Esophagus squamous epithelium (tissue), 5 donors: ENCODE results near the gene BEND5. TPM values are rescaled to one million over a fixed set of nuclear protein-coding genes. Genes with fewer than 3 reads are reported as not detected.

ENCODE experiments used
- DNase-seq: peaks from one replicate; lab custom pipeline; 2025; lab: John Stamatoyannopoulos, UW
- H3K27ac ChIP-seq, 4 donors: fragments of 200-600 bp; sonication (generic); one replicate each; pipeline ENCODE4 v1.5.1; 2016 to 2019; ENCODE audit warnings: mild to moderate bottlenecking in 1 of 4
- H3K27me3 ChIP-seq, 4 donors: fragments of 200-600 bp; sonication (generic); 1 replicate in 3 of 4; 2 replicates in 1 of 4; pipeline versions ENCODE4 v1.5.1 to v1.6.0; 2017 to 2021; ENCODE audit warnings: antibody characterized with exemption in 1 of 4
- H3K36me3 ChIP-seq, 3 donors: fragments of 200-600 bp; sonication (generic); one replicate each; pipeline ENCODE4 v1.5.1; 2016 to 2019
- H3K4me1 ChIP-seq, 3 donors: fragments of 200-600 bp; sonication (generic); one replicate each; pipeline ENCODE4 v1.5.1; 2017 to 2019
- H3K4me3 ChIP-seq, 4 donors: fragments of 200-600 bp; sonication (generic); 1 replicate in 3 of 4; 2 replicates in 1 of 4; pipeline ENCODE4 v1.5.1; 2016 to 2019; ENCODE audit warnings: mild to moderate bottlenecking in 2 of 4, moderate library complexity in 1 of 4
- H3K9me3 ChIP-seq, 3 donors: fragments of 200-600 bp; sonication (generic); one replicate each; pipeline ENCODE4 v1.5.1; 2016 to 2019
- POLR2A ChIP-seq, 4 donors: fragments of 450-650 bp; IDR thresholded peaks; one replicate each; pipeline ENCODE4 v1.6.1; 2017; ENCODE audit warnings: antibody characterized with exemption in 4 of 4, mild to moderate bottlenecking in 4 of 4, moderate library complexity in 3 of 4
- WGBS, 2 donors: methylation state at CpG; one replicate each; pipeline ENCODE4 v1.1.5; 2018; 5-methylcytosine and 5-hydroxymethylcytosine counted together
- intact Hi-C: fragments of 100-400 bp; cut with DNase I; formaldehyde crosslinking; loops from one replicate; pipeline ENCODE4 v1.15.0; 2022
- total RNA-seq, 4 donors: library from RNA; depleted of rRNA; stranded (reverse); fragments of >200 nt; gene quantifications; one replicate each; pipeline ENCODE4 v1.1.0, GENCODE V29; 2016
- TF ChIP-seq, protein P1 (sequence below), 6 experiments: fragments of 450-650 bp in 4 of 6; fragments of 200-600 bp in 2 of 6; sonication (generic) in 2 of 6; IDR thresholded peaks; one replicate each; pipeline ENCODE4 v1.5.1; 2016 to 2019; ENCODE audit warnings: antibody characterized with exemption in 6 of 6, mild to moderate bottlenecking in 4 of 6, moderate library complexity in 4 of 6
- donor health status: DM: yes; HTN: yes; CAD: no.

The BEND5 gene
- total RNA-seq, 4 donors from 2014 or later, result 1.8 to 2.3 TPM; not detected in 2

GRCh38 chr1:48808496-48808895, 31.8 kb upstream of the BEND5 start:
- intact Hi-C loops, result no loop called here

DNA sequence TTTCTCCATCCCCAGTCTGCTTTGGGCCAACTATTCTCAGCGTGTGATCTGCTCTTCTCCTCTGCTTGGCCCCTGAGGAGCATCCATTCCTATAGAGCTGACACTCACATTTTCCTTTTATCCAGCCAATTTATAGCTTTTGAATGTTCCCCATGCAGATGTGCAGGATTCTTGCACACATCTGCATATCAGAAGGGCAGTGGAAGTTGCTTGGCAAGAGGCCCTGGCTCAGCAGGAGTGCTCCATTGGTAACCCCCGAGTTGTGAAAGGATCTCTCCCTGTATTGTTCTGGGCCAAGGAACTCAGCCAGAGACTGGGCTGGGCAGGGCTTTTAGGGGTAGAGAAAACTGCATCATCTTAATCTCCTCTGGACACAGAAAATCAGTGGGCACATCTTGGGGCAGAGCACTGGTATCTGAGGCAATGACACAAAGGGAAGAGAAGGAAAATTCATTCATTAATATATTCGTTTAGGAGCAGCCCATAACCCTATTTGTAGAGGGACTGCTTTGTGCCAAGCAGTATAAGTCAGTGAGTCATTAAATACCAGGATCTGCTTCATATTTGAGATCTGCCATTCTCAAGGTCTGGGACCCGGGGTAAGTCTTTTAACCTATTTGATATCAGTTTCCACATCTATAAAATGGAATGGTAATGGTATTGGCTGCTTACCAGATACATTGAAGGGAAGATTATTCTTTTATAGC, 31.0 kb upstream of the BEND5 start:
- no peak overlapping the region for H3K27ac ChIP-seq
- H3K27me3 ChIP-seq, result peaks cover 0 to 27% (median 0%) of the 10 kb centered on the region in 4 donors
- no peak overlapping the region for H3K4me3 ChIP-seq
- WGBS, 2 donors, result 30 to 35% methylated on average over 3 to 4 of the region's 4 CpGs
- H3K36me3 ChIP-seq, result no peaks in the 10 kb centered on the region
- H3K9me3 ChIP-seq, result no peaks in the 10 kb centered on the region
- TF ChIP-seq, protein P1, sequence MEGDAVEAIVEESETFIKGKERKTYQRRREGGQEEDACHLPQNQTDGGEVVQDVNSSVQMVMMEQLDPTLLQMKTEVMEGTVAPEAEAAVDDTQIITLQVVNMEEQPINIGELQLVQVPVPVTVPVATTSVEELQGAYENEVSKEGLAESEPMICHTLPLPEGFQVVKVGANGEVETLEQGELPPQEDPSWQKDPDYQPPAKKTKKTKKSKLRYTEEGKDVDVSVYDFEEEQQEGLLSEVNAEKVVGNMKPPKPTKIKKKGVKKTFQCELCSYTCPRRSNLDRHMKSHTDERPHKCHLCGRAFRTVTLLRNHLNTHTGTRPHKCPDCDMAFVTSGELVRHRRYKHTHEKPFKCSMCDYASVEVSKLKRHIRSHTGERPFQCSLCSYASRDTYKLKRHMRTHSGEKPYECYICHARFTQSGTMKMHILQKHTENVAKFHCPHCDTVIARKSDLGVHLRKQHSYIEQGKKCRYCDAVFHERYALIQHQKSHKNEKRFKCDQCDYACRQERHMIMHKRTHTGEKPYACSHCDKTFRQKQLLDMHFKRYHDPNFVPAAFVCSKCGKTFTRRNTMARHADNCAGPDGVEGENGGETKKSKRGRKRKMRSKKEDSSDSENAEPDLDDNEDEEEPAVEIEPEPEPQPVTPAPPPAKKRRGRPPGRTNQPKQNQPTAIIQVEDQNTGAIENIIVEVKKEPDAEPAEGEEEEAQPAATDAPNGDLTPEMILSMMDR (IDR thresholded peaks at IDR 0.05), result no peak
- no peak for TF ChIP-seq POLR2A (IDR thresholded peaks at IDR 0.05)
- intact Hi-C loops, result no loop called here
- no peak for DNase-seq
- H3K4me1 ChIP-seq, result peaks cover 0 to 11% (median 0%) of the 10 kb centered on the region in 3 donors

More at GRCh38 chr1:48808496-48808895, 31.8 kb upstream of the BEND5 start:
- Histone ChIP-seq H3K9me3 (no peaks in the 10 kb centered on the region), H3K27ac (no peak overlapping the region), H3K36me3 (no peaks in the 10 kb centered on the region), H3K27me3 (peaks cover 0 to 19% (median 0%) of the 10 kb centered on the region in 4 donors), H3K4me3 (no peak overlapping the region), H3K4me1 (peaks cover 0 to 11% (median 0%) of the 10 kb centered on the region in 3 donors)
- WGBS, 2 donors, result 38 to 42% methylated on average over 3 of the region's 3 CpGs
- DNase-seq, result no peak
- TF ChIP-seq, protein P1 (IDR thresholded peaks at IDR 0.05), result no peak
- no peak for TF ChIP-seq POLR2A (IDR thresholded peaks at IDR 0.05)

- H3K27ac ChIP-seq, result no peak overlapping the region
- H3K4me1 ChIP-seq, result peaks cover 0 to 9% (median 0%) of the 10 kb centered on the region in 3 donors
- H3K27me3 ChIP-seq, result peaks cover 0 to 38% (median 0%) of the 10 kb centered on the region in 4 donors
- DNase-seq, result no peak
- no peaks in the 10 kb centered on the region for H3K36me3 ChIP-seq
- TF ChIP-seq POLR2A (IDR thresholded peaks at IDR 0.05), result no peak
- TF ChIP-seq, protein P1 (IDR thresholded peaks at IDR 0.05), result no peak
- intact Hi-C loops, result no loop called here
- no peak overlapping the region for H3K4me3 ChIP-seq
- no peaks in the 10 kb centered on the region for H3K9me3 ChIP-seq
Measured at GRCh38 chr1:48803474-48803873, 26.8 kb upstream of the BEND5 start.

DNA sequence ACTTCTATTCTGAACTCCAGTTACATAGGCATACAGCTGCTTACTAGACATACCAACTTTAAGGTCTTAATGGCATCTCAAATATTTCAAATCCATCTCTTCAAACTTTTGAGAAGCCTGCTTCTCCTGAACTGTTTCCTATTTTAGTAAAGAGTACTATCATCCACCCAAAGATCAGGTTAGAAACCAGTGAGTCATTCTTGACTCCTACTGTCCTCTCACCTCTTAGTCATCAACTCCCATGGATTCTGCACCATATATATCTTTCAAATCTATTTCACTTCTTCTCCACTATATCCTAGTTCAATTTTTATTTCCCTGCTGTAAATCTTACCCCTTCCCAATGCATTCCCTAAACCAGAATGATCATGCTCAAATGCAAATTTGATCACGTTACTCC, 18.1 kb upstream of the BEND5 start:
- WGBS, 2 donors, result 0% methylated on average over 1 of the region's 1 CpG
- DNase-seq, result no peak
- Histone ChIP-seq H3K9me3 (no peaks in the 10 kb centered on the region), H3K4me1 (peaks cover 0 to 7% (median 0%) of the 10 kb centered on the region in 3 donors), H3K4me3 (no peak overlapping the region), H3K36me3 (no peaks in the 10 kb centered on the region), H3K27ac (no peak overlapping the region), H3K27me3 (no peaks in the 10 kb centered on the region)
- intact Hi-C loops, result no loop called here
- TF ChIP-seq, protein P1 (IDR thresholded peaks at IDR 0.05), result no peak
- TF ChIP-seq POLR2A (IDR thresholded peaks at IDR 0.05), result no peak

DNA sequence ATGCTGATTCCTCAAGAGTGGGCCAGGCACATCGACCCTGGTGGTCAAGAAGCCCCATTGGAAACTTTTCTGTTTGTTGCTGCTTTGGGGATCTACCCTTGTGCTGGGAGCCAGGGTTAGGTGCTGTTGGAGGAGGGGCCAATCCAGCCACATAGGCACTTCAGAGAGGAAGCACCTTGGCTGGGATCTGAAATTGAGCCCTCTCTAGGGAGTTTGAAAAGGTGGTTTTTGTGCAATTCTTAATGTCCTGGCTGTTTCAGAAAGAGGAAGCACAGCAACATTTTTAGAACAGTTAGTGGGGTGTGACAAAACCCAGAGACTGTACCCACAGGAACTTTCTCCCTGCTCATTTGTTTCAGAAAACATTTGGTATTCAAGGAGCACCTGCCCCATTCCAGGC, 17.2 kb upstream of the BEND5 start:
- TF ChIP-seq, protein P1 (IDR thresholded peaks at IDR 0.05), result no peak
- no peak for TF ChIP-seq POLR2A (IDR thresholded peaks at IDR 0.05)
- 36 to 75% methylated on average over 1 of the region's 1 CpG for WGBS, 2 donors

More for the DNA sequence above, 17.2 kb upstream of the BEND5 start:
- peaks cover 0 to 12% (median 0%) of the 10 kb centered on the region in 3 donors for H3K4me1 ChIP-seq
- H3K36me3 ChIP-seq, result no peaks in the 10 kb centered on the region
- H3K27me3 ChIP-seq, result no peaks in the 10 kb centered on the region
- no peak overlapping the region for H3K27ac ChIP-seq
- H3K9me3 ChIP-seq, result no peaks in the 10 kb centered on the region
- no peak for DNase-seq
- H3K4me3 ChIP-seq, result no peak overlapping the region
- intact Hi-C loops, result no loop called here
